Sigmoid colon (tissue), 7 donors: ENCODE data around the gene GOLGA6L10. TPM values are rescaled to one million over a fixed set of nuclear protein-coding genes. Genes with fewer than 3 reads are reported as not detected.
"Not testable (repeated sequence)": the region's sequence is repeated elsewhere in the genome, so short reads cannot be mapped to it uniquely, and the experiment has no call there.

Experiments used
- DNase-seq: peaks from one replicate; pipeline ENCODE4 v3.0.0-alpha.2; 2019
- H3K27ac ChIP-seq, 4 donors: fragments of 200-600 bp; sonication (generic); one replicate each; pipeline ENCODE4 v1.5.1; 2016 to 2019; ENCODE audit warnings: mild to moderate bottlenecking in 1 of 4
- H3K27me3 ChIP-seq, 3 donors: fragments of 200-600 bp; sonication (generic); one replicate each; pipeline ENCODE4 v1.5.1; 2019; ENCODE audit warnings: mild to moderate bottlenecking in 1 of 3
- H3K36me3 ChIP-seq, 4 donors: fragments of 200-600 bp; sonication (generic); one replicate each; pipeline ENCODE4 v1.5.1; 2016 to 2019
- H3K4me1 ChIP-seq, 4 donors: fragments of 200-600 bp; sonication (generic); one replicate each; pipeline ENCODE4 v1.5.1; 2017 to 2019
- H3K4me3 ChIP-seq, 4 donors: fragments of 200-600 bp; sonication (generic); one replicate each; pipeline ENCODE4 v1.5.1; 2017 to 2019; ENCODE audit warnings: mild to moderate bottlenecking in 2 of 4, moderate library complexity in 1 of 4
- H3K9me3 ChIP-seq, 4 donors: fragments of 200-600 bp in 3 of 4; sonication (generic) in 3 of 4; one replicate each; pipeline versions ENCODE4 v1.5.1 to v1.6.1; 2013 to 2019
- EP300 ChIP-seq, 4 donors: sonication (generic); formaldehyde crosslinking; IDR thresholded peaks; one replicate each; pipeline ENCODE4 v1.6.1; 2017; ENCODE audit warnings: antibody characterized with exemption in 4 of 4
- POLR2A ChIP-seq, 2 donors: fragments of 450-650 bp; IDR thresholded peaks; one replicate each; pipeline ENCODE4 v1.6.1; 2016; ENCODE audit warnings: antibody characterized with exemption in 2 of 2, mild to moderate bottlenecking in 2 of 2, moderate library complexity in 2 of 2
- POLR2AphosphoS5 ChIP-seq, 4 donors: sonication (generic); formaldehyde crosslinking; IDR thresholded peaks; one replicate each; pipeline ENCODE4 v1.6.1; 2017; ENCODE audit warnings: antibody characterized with exemption in 4 of 4
- WGBS, 2 donors: extraction: QIAGEN DNeasy Blood & Tissue Kit; methylation state at CpG; one replicate each; pipeline ENCODE4 v1.1.7; 2013; 5-methylcytosine and 5-hydroxymethylcytosine counted together
- intact Hi-C: fragments of 100-400 bp; cut with DNase I; formaldehyde crosslinking; loops from one replicate; pipeline ENCODE4 v1.15.1; 2023
- polyA plus RNA-seq, 3 donors: library from polyadenylated mRNA; stranded (reverse); fragments of 200-250 nt; gene quantifications; one replicate each; pipeline ENCODE4 v1.2.3, GENCODE V29; 2013
- total RNA-seq, 4 donors: library from RNA; depleted of rRNA; stranded (reverse); fragments of >200 nt; gene quantifications; one replicate each; pipeline ENCODE4 v1.1.0, GENCODE V29; 2016
- TF ChIP-seq, protein P1 (sequence below), 4 experiments: fragments of 450-650 bp in 3 of 4; fragments of 200-600 bp in 1 of 4; IDR thresholded peaks; one replicate each; pipeline ENCODE4 v1.5.1; 2016 to 2019; ENCODE audit warnings: antibody characterized with exemption in 4 of 4, mild to moderate bottlenecking in 3 of 4, moderate library complexity in 2 of 4
- donor health status: healthy with polysubstance abuse.
- donor health status: Bipolar disorder and iron deficiency.
- donor health status: healthy.

The GOLGA6L10 gene
- total and polyA plus RNA-seq, 7 donors, result 0.60 to 3.0 (median 1.8) TPM

DNA sequence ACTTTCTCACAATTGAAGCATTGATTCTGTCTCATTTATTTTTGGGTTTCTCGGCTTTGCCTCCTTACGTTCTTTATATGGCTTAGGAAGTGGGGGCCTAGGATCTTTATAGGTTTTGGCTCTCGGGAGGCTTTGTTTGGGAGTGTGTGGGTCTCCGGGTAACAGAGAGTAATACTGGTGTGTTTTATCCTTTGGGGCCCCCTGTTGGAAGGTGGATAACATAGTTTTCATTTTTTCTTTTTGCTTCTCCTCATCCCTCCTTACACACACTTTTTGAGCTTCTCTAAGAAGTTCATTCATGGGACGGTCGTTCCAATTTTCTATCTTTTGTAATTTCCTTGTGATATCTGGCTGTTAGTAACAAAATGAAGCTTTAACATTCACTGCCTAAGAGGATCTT lies 30.3 kb upstream of the GOLGA6L10 start:
- intact Hi-C loops, H3K4me1 ChIP-seq, DNase-seq, H3K36me3 ChIP-seq, H3K27ac ChIP-seq, H3K9me3 ChIP-seq, H3K27me3 ChIP-seq, H3K4me3 ChIP-seq: not testable (repeated sequence)
- WGBS, 2 donors, result 88% methylated on average over 6 of the region's 6 CpGs

DNA sequence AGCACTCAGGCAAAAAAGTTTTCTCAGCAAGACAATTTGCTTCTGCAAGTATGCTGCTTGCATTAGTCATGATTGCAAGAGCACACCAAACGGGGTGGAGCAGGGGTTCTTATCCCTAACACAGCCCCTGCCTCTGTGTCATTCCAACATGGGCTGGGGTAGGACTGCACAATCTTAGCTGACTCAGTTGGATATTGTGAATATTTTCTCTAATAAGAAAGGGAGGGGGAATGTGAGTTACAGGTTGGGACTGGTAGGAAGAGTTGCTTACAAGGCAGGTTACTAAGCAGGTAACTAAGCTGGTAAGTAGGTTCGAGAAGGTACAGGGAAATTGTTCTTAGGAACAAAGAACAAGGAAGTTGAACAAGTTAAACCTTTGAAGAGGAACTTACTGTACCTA lies 24.4 kb upstream of the GOLGA6L10 start:
- H3K27me3 ChIP-seq, H3K36me3 ChIP-seq, H3K4me1 ChIP-seq, H3K4me3 ChIP-seq, H3K27ac ChIP-seq, H3K9me3 ChIP-seq, intact Hi-C loops, DNase-seq: not testable (repeated sequence)
- WGBS, 2 donors, result 28 to 34% methylated on average over 2 of the region's 2 CpGs

DNA sequence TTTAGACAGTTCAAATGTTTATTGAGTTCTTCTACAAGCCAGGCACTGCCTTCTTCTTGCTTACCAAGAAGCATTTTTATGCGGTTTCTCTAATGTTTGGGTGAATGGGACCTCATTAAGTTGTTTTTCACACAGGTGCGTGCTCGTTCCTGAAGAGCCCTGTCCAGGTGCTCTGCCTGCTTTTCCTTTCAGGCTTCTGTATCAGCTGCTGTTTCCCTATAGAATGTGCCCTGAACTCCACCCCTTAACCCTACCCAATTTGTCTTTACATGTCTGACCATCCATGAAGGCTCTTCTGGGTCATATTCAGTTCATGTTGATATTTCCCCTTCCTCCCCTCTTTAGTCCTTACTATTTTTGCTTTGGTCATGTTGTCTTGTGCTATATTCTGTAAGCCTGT lies 22.4 kb upstream of the GOLGA6L10 start:
- intact Hi-C loops, result no loop called here
- Histone ChIP-seq H3K9me3 (no peaks in the 10 kb centered on the region), H3K4me1 (no peaks in the 10 kb centered on the region), H3K4me3 (no peak overlapping the region), H3K27me3 (no peaks in the 10 kb centered on the region), H3K36me3 (no peaks in the 10 kb centered on the region), H3K27ac (no peak overlapping the region)
- no peak for DNase-seq
- 23 to 65% methylated on average over 3 of the region's 3 CpGs for WGBS, 2 donors
- no peak for TF ChIP-seq POLR2AphosphoS5 (IDR thresholded peaks at IDR 0.05)
- TF ChIP-seq, protein P1, sequence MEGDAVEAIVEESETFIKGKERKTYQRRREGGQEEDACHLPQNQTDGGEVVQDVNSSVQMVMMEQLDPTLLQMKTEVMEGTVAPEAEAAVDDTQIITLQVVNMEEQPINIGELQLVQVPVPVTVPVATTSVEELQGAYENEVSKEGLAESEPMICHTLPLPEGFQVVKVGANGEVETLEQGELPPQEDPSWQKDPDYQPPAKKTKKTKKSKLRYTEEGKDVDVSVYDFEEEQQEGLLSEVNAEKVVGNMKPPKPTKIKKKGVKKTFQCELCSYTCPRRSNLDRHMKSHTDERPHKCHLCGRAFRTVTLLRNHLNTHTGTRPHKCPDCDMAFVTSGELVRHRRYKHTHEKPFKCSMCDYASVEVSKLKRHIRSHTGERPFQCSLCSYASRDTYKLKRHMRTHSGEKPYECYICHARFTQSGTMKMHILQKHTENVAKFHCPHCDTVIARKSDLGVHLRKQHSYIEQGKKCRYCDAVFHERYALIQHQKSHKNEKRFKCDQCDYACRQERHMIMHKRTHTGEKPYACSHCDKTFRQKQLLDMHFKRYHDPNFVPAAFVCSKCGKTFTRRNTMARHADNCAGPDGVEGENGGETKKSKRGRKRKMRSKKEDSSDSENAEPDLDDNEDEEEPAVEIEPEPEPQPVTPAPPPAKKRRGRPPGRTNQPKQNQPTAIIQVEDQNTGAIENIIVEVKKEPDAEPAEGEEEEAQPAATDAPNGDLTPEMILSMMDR (IDR thresholded peaks at IDR 0.05), result no peak
- TF ChIP-seq EP300 (IDR thresholded peaks at IDR 0.05), result no peak
- no peak for TF ChIP-seq POLR2A (IDR thresholded peaks at IDR 0.05)

DNA sequence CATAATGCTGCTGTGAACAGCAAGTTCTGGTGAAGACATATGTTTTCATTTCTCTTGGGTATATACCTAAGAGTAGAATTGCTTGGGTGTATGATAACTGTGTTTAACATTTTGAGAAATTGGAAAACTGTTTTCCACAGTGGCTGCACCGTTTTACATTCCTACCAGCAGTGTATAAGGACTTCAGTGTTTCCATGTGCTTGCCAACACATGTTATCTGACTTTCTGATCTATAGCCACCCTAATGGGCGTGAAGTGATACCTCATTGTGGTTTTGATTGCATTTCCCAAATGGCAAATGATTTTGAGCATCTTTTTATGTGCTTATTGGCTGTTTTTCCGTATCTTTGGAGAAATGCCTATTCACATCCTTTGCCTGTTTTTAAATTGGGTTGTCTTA lies 18.5 kb upstream of the GOLGA6L10 start:
- DNase-seq, H3K27me3 ChIP-seq, H3K27ac ChIP-seq, H3K4me1 ChIP-seq, H3K36me3 ChIP-seq, intact Hi-C loops, H3K9me3 ChIP-seq, H3K4me3 ChIP-seq: not testable (repeated sequence)
- WGBS, 2 donors, result 61 to 62% methylated on average over 2 of the region's 3 CpGs

DNA sequence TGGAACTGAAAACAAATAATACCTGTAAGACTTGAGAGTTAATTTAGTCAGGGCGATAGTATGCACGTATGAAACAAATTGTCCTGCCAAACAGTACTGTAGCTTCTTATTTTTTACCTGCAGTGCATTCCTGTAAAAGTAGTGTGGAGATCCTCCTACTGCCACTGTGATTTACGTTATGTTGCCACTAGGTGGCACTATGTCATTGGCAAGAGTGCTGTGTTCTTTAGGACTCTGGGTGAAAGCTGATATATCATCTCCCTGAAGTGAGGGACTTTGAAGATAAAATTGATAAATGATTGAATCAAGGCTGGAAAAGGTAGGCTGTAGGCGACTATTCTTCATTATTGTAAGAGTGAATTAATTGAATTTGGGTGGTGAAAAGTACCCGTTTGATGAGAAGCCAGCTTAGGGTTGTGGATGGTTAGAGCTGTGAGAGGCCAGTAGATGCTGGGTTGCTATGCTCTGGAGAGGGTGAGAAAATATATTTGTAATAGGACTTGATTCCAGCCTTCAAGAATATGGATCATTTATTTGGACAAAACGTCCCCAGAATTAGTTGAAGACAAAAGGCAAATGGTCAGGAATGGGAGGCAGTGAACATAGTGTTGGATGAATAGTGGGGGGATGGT lies 16.5 kb upstream of the GOLGA6L10 start:
- WGBS, 2 donors, result 0 to 10% methylated on average over 1 to 2 of the region's 6 CpGs
- DNase-seq, H3K9me3 ChIP-seq, H3K27me3 ChIP-seq, H3K36me3 ChIP-seq, H3K4me1 ChIP-seq, H3K27ac ChIP-seq, H3K4me3 ChIP-seq, intact Hi-C loops: not testable (repeated sequence)

DNA sequence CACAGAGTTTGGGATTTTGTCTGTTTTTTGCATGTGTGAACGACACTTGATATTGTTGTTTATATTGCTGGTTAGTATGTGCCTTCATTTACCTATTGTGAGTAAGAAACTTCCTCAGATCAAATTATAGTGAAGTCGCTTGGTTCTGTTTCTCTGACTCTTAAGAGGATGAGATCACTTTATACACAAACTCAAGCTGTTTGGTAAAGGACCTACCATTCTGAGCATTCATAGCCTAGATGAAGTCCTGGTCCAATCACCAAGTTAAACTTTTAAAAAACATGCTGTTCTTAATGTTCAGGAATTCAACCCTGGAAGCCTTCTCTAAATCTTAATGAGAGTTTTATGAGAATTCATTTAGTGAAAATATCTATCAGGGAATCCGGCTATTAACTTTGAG lies 15.3 kb upstream of the GOLGA6L10 start:
- H3K4me1 ChIP-seq, DNase-seq, H3K36me3 ChIP-seq, H3K27ac ChIP-seq, H3K4me3 ChIP-seq, H3K27me3 ChIP-seq, intact Hi-C loops, H3K9me3 ChIP-seq: not testable (repeated sequence)
- 75% methylated on average over 1 of the region's 3 CpGs; no CpG with 5 or more reads in 1 of the 2 donors for WGBS, 2 donors

DNA sequence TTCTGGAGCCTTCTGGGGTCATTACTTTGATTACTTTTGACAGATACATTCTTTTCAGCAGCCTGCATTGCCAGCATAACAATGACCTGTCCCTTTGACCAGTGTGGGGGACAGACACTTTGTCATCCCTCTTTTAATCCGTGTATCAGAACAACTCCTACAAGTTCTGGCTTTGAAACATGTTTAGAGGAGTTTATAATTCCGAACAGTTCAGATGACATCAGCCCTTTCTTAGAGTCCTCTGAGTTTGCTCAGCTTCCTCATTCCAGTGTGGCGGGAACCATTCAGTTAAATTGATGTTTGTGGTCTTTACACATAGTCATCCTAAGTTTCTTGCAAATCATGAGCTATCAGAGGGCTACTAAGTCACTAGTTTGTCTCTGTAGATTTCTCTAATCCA lies 13.5 kb upstream of the GOLGA6L10 start:
- DNase-seq, H3K4me3 ChIP-seq, H3K9me3 ChIP-seq, H3K4me1 ChIP-seq, intact Hi-C loops, H3K27ac ChIP-seq, H3K36me3 ChIP-seq, H3K27me3 ChIP-seq: not testable (repeated sequence)
- WGBS, 2 donors, result no CpG with 5 or more reads among the region's 3 CpGs

DNA sequence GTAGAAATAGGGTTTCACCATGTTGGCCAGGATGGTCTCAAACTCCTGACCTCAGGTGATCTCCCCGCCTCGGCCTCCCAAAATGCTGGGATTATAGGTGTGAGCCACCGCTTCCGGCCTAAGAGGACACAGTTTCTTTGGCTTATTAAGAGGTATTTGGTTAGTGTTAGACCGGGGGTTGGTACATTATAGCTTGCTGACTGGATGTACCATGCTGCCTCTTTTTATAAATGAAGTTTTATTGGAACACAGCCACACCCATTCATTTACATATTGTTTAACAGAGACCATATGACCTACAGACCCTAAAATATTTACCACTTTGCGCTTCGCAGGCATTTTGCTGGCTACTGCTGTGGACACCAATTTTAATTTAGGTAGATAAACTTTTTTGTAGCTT lies 11.3 kb upstream of the GOLGA6L10 start:
- H3K27me3 ChIP-seq, H3K9me3 ChIP-seq, DNase-seq, H3K27ac ChIP-seq, H3K4me1 ChIP-seq, H3K4me3 ChIP-seq, intact Hi-C loops, H3K36me3 ChIP-seq: not testable (repeated sequence)
- WGBS, 2 donors, result 40 to 100% methylated on average over 1 of the region's 7 CpGs

DNA sequence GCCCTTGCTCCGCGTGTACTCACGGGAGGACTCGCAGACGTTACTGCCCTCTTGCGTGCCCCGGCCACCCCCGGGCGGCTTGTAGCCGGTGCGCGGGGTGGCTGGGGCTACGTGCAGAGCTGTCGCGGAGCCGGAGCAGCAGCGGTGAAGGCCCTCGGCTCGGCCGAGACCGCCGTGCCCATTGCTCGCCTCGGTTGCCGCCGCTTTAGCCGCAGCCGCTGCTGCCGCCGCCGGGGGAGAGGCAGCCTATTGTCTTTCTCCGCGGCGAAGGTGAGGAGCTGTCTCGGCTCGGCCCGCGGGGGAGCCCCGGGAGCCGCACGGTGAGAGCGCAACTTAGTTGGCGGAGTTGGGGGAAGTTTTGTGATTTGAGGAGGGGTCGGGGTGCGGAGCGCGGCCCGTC lies 5.8 kb upstream of the GOLGA6L10 start:
- peak overlapping the region in 2 of 4 donors; percentile 24 to 27 for H3K4me3 ChIP-seq
- H3K36me3 ChIP-seq, H3K9me3 ChIP-seq, intact Hi-C loops, H3K27me3 ChIP-seq, H3K4me1 ChIP-seq, DNase-seq: not testable (repeated sequence)
- 0% methylated on average over 11 to 18 of the region's 48 CpGs for WGBS, 2 donors
- H3K27ac ChIP-seq, result peak overlapping the region in 1 of 4 donors; percentile 50

DNA sequence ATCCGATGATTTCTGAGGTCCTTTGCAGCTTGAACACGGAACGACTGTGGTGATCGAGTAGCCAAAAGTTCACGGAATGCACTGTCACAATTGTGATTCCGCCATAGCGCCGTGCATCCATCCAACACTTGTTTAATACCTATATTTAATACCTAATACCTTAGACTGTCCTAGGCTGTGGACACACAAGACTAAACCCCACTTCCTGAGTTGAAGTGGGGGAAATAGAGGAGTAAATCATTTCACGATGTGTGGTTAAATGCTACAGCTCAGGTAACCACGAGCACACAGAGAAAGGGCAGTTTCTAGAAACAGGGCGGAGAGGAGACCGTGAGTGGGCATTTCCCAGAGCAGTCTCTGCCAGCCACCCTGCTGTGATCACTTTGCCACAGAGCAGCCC lies 5.3 kb upstream of the GOLGA6L10 start:
- 1 to 2% methylated on average over 5 of the region's 12 CpGs for WGBS, 2 donors
- Histone ChIP-seq H3K4me3 (peak overlapping the region; percentile 21 to 45 (median 34)), H3K27ac (peak overlapping the region in 3 of 4 donors; percentile 58 to 60 (median 59))
- intact Hi-C loops, H3K9me3 ChIP-seq, H3K36me3 ChIP-seq, H3K4me1 ChIP-seq, DNase-seq, H3K27me3 ChIP-seq: not testable (repeated sequence)

DNA sequence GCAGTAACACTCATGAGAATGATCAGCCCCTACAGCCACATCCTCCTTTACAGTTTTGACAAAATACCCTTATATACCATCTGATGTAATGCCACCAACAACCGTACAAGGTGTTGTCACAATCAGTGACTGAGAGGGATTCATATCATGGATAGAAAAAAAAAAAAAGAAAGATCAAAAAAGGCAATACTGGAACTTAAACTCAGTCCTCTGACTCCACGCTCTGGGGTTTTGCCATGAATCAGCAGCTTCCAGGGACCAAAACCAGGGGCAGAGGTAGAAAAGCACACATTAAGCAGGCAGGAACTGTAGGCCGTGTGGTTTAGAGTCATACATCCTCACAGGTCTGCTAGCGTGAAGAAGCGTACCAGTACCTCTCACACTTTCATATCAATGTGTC lies 1.6 kb downstream of the GOLGA6L10 start:
- WGBS, 2 donors, result 31 to 75% methylated on average over 3 of the region's 5 CpGs
- H3K4me3 ChIP-seq, H3K4me1 ChIP-seq, H3K36me3 ChIP-seq, DNase-seq, intact Hi-C loops, H3K27me3 ChIP-seq, H3K27ac ChIP-seq, H3K9me3 ChIP-seq: not testable (repeated sequence)

DNA sequence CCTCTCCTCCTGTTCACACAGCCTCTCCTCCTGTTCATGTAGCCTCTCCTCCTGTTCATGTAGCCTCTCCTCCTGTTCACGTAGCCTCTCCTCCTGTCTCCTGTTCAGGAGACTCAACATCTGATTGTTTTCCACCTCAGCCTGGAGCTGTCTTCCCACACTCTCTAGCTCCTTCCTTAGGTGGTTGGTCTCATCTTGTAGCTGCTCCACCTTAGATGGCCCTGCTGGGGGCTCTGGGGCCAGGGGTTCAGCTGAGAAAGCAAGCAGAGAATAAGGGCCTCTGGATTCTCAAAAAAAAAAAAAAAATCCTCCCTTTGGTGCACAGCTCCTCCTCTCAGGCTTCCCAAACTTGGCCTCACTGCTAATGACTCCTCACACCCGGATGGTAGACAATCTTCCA lies 4.1 kb downstream of the GOLGA6L10 start:
- H3K4me3 ChIP-seq, H3K4me1 ChIP-seq, H3K9me3 ChIP-seq, H3K27me3 ChIP-seq, H3K27ac ChIP-seq, intact Hi-C loops, H3K36me3 ChIP-seq: not testable (repeated sequence)
- WGBS, 2 donors, result 88 to 94% methylated on average over 1 of the region's 2 CpGs
- DNase-seq, result peak; percentile 37
